Transverse colon (tissue), 4 donors: ENCODE measurements around the gene AGO1.

Experiments used
- EP300 ChIP-seq: sonication (generic); formaldehyde crosslinking; IDR thresholded peaks from one replicate; pipeline ENCODE4 v1.6.1; 2017; ENCODE audit warnings: antibody characterized with exemption, low read depth
- POLR2A ChIP-seq: fragments of 450-650 bp; IDR thresholded peaks from one replicate; pipeline ENCODE4 v1.6.1; 2016; ENCODE audit warnings: antibody characterized with exemption, mild to moderate bottlenecking, moderate library complexity
- POLR2AphosphoS5 ChIP-seq, 3 donors: sonication (generic); formaldehyde crosslinking; IDR thresholded peaks; one replicate each; pipeline ENCODE4 v1.6.1; 2016; ENCODE audit warnings: antibody characterized with exemption in 3 of 3
- TF ChIP-seq, protein P1 (sequence below), 5 experiments: fragments of 200-600 bp in 3 of 5; fragments of 450-650 bp in 2 of 5; sonication (generic) in 3 of 5; IDR thresholded peaks; 1 replicate in 2 of 5; 2 replicates in 3 of 5; pipeline ENCODE4 v1.5.1; 2016 to 2017; ENCODE audit warnings: antibody characterized with exemption in 5 of 5, inconsistent platforms in 3 of 5, mild to moderate bottlenecking in 2 of 5, moderate library complexity in 1 of 5

DNA sequence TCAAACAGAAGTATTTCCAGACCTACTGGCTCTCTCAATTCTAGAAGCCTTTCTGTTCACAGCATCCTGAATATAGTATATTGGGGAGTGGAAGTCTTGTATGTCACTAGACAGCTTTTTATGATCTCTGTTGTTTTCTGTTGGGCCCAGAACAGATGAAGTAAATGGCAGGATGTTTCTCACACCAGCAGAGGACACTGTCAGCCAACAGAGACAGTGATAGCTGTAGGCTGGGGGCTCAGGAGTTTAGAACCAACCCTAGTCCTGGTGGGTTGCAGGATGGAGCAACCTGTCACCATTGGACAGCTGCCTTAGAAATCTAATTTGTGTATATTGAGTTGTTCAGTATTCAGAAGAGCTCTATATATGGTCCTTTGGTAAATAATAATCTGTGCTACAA, 16.9 kb downstream of the AGO1 start:
- TF ChIP-seq, protein P1, sequence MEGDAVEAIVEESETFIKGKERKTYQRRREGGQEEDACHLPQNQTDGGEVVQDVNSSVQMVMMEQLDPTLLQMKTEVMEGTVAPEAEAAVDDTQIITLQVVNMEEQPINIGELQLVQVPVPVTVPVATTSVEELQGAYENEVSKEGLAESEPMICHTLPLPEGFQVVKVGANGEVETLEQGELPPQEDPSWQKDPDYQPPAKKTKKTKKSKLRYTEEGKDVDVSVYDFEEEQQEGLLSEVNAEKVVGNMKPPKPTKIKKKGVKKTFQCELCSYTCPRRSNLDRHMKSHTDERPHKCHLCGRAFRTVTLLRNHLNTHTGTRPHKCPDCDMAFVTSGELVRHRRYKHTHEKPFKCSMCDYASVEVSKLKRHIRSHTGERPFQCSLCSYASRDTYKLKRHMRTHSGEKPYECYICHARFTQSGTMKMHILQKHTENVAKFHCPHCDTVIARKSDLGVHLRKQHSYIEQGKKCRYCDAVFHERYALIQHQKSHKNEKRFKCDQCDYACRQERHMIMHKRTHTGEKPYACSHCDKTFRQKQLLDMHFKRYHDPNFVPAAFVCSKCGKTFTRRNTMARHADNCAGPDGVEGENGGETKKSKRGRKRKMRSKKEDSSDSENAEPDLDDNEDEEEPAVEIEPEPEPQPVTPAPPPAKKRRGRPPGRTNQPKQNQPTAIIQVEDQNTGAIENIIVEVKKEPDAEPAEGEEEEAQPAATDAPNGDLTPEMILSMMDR (IDR thresholded peaks at IDR 0.05), result no peak
- no peak for TF ChIP-seq EP300
- TF ChIP-seq POLR2AphosphoS5 (IDR thresholded peaks at IDR 0.05), result no peak
- no peak for TF ChIP-seq POLR2A
